ENCODE results near the gene FLNB. TPM values are rescaled to one million over a fixed set of nuclear protein-coding genes. Genes with fewer than 3 reads are reported as not detected.

FLNB gene
- total RNA-seq, 4 donors from 2014 or later, result 61.9 to 114 (median 89.9) TPM

GRCh38 chr3:58188173-58188564 is 179.9 kb downstream of the FLNB start:
- 82% methylated on average over 6 of the region's 6 CpGs for WGBS

GRCh38 chr3:58188921-58189451 is 180.8 kb downstream of the FLNB start:
- Histone ChIP-seq H3K4me3 (no peak overlapping the region), H3K27ac (replicated peaks in 1 of 4) (peak overlapping the region in 2 of 4 donors; percentile 23 to 36), H3K4me1 (peaks cover 0 to 13% (median 3%) of the 10 kb centered on the region in 4 donors), H3K9me3 (no peaks in the 10 kb centered on the region), H3K36me3 (no peaks in the 10 kb centered on the region), H3K27me3 (no peaks in the 10 kb centered on the region)
- intact Hi-C loops (cut with DNase I), result loop anchor here (2.0 to 10.0 kb wide), 3 partner anchors 114 to 346 kb away; partner anchors contain the start of gene ACOX2
- TF ChIP-seq, protein P1, sequence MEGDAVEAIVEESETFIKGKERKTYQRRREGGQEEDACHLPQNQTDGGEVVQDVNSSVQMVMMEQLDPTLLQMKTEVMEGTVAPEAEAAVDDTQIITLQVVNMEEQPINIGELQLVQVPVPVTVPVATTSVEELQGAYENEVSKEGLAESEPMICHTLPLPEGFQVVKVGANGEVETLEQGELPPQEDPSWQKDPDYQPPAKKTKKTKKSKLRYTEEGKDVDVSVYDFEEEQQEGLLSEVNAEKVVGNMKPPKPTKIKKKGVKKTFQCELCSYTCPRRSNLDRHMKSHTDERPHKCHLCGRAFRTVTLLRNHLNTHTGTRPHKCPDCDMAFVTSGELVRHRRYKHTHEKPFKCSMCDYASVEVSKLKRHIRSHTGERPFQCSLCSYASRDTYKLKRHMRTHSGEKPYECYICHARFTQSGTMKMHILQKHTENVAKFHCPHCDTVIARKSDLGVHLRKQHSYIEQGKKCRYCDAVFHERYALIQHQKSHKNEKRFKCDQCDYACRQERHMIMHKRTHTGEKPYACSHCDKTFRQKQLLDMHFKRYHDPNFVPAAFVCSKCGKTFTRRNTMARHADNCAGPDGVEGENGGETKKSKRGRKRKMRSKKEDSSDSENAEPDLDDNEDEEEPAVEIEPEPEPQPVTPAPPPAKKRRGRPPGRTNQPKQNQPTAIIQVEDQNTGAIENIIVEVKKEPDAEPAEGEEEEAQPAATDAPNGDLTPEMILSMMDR (IDR thresholded peaks at IDR 0.05), result no peak
- no peak for TF ChIP-seq POLR2A (IDR thresholded peaks at IDR 0.05; ENCODE audit: low read depth)
- no peak for TF ChIP-seq EP300 (IDR thresholded peaks at IDR 0.05)
- TF ChIP-seq POLR2AphosphoS5 (IDR thresholded peaks at IDR 0.05), result peak in 1 of 2 donors; percentile 26
- no peak for DNase-seq (ENCODE audit: extremely low spot score)
- WGBS, result 72% methylated on average over 10 of the region's 10 CpGs

More at GRCh38 chr3:58188173-58188564, 179.9 kb downstream of the FLNB start:
- no peaks in the 10 kb centered on the region for H3K27me3 ChIP-seq
- no peak overlapping the region for H3K4me3 ChIP-seq
- no peak overlapping the region for H3K27ac ChIP-seq (replicated peaks in 1 of 4)
- no peak for TF ChIP-seq POLR2AphosphoS5 (IDR thresholded peaks at IDR 0.05)
- TF ChIP-seq, protein P1 (IDR thresholded peaks at IDR 0.05), result no peak
- no peak for TF ChIP-seq EP300 (IDR thresholded peaks at IDR 0.05)
- TF ChIP-seq POLR2A (IDR thresholded peaks at IDR 0.05; ENCODE audit: low read depth), result no peak
- intact Hi-C loops (cut with DNase I), result loop anchor here (2.0 to 10.0 kb wide), 3 partner anchors 115 to 347 kb away; partner anchors contain the start of gene ACOX2
- H3K36me3 ChIP-seq, result no peaks in the 10 kb centered on the region
- H3K9me3 ChIP-seq, result no peaks in the 10 kb centered on the region
- no peak for DNase-seq (ENCODE audit: extremely low spot score)
- peaks cover 0 to 13% (median 3%) of the 10 kb centered on the region in 4 donors for H3K4me1 ChIP-seq

- no peaks in the 10 kb centered on the region for H3K27me3 ChIP-seq
- WGBS, result 81% methylated on average over 5 of the region's 5 CpGs
- TF ChIP-seq, protein P1 (IDR thresholded peaks at IDR 0.05), result no peak
- TF ChIP-seq POLR2A (IDR thresholded peaks at IDR 0.05; ENCODE audit: low read depth) (no peak), POLR2AphosphoS5 (IDR thresholded peaks at IDR 0.05) (no peak), EP300 (IDR thresholded peaks at IDR 0.05) (no peak)
- no peaks in the 10 kb centered on the region for H3K9me3 ChIP-seq
- H3K4me3 ChIP-seq, result no peak overlapping the region
- no peaks in the 10 kb centered on the region for H3K36me3 ChIP-seq
- H3K27ac ChIP-seq (replicated peaks in 1 of 4), result peak overlapping the region in 1 of 4 donors; percentile 36
- peaks cover 0 to 13% (median 3%) of the 10 kb centered on the region in 4 donors for H3K4me1 ChIP-seq
- no peak for DNase-seq (ENCODE audit: extremely low spot score)
- intact Hi-C loops (cut with DNase I), result loop anchor here (2.0 to 10.0 kb wide), 3 partner anchors 113 to 345 kb away; partner anchors contain the start of gene ACOX2
Measured at GRCh38 chr3:58189691-58190090, 181.5 kb downstream of the FLNB start.

GRCh38 chr3:58190291-58190690 is 182.1 kb downstream of the FLNB start:
- no peak overlapping the region for H3K27ac ChIP-seq (replicated peaks in 1 of 4)
- DNase-seq (ENCODE audit: extremely low spot score), result no peak
- intact Hi-C loops (cut with DNase I), result no loop called here
- TF ChIP-seq POLR2A (IDR thresholded peaks at IDR 0.05; ENCODE audit: low read depth) (no peak), POLR2AphosphoS5 (IDR thresholded peaks at IDR 0.05) (no peak), EP300 (IDR thresholded peaks at IDR 0.05) (no peak)
- TF ChIP-seq, protein P1 (IDR thresholded peaks at IDR 0.05), result no peak
- H3K27me3 ChIP-seq, result no peaks in the 10 kb centered on the region
- H3K4me3 ChIP-seq, result no peak overlapping the region
- peaks cover 0 to 13% (median 3%) of the 10 kb centered on the region in 4 donors for H3K4me1 ChIP-seq
- no peaks in the 10 kb centered on the region for H3K9me3 ChIP-seq
- H3K36me3 ChIP-seq, result no peaks in the 10 kb centered on the region
- WGBS, result 81% methylated on average over 4 of the region's 4 CpGs

Data from esophagus muscularis mucosa (tissue), 4 donors.